A673 (cell line): Measurements from ENCODE around the gene AMOT. TPM values are rescaled to one million over a fixed set of nuclear protein-coding genes. Genes with fewer than 3 reads are reported as not detected.

Experiments
- BruUV-seq: library from RNA; stranded (reverse); fragments of 400-500 nt; replicated peaks from 2 replicates; lab custom pipeline; 2021; lab: Mats Ljungman, UMichigan
- CTCF ChIA-PET: fragments of 300-600 bp; sonication (Branson Sonifier 250); formaldehyde crosslinking; loops from one replicate; lab custom pipeline; 2022; ENCODE audit warnings: antibody characterized with exemption; lab: Charles Lee
- POLR2A ChIA-PET: fragments of 300-600 bp; sonication (Branson Sonifier 250); formaldehyde crosslinking; loops from one replicate; lab custom pipeline; 2022; ENCODE audit warnings: antibody characterized with exemption; ENCODE audit not compliant: low non-redundant PET; lab: Charles Lee
- DNase-seq: peaks from one replicate; pipeline ENCODE4 v3.0.0-alpha.2; 2015; ENCODE audit warnings: low spot score
- H3K27ac ChIP-seq: fragments of 200-600 bp; sonication (generic); 2 replicates; pipeline ENCODE4 v1.5.1; 2016; ENCODE audit warnings: mixed run types, low read depth, mild to moderate bottlenecking, mixed read lengths, antibody characterized with exemption, low read length; ENCODE audit not compliant: poor library complexity, severe bottlenecking
- H3K27me3 ChIP-seq: fragments of 200-600 bp; sonication (generic); replicated peaks from 2 replicates; pipeline ENCODE4 v1.6.1; 2017; ENCODE audit warnings: mixed run types, low read depth, mild to moderate bottlenecking, mixed read lengths, antibody characterized with exemption, low read length; ENCODE audit not compliant: insufficient read depth, poor library complexity
- H3K36me3 ChIP-seq: fragments of 200-600 bp; sonication (generic); 2 replicates; pipeline ENCODE4 v1.6.1; 2016; ENCODE audit warnings: mixed run types, mild to moderate bottlenecking, mixed read lengths, antibody characterized with exemption, low read length; ENCODE audit not compliant: insufficient read depth, poor library complexity, severe bottlenecking
- H3K4me1 ChIP-seq: fragments of 200-600 bp; sonication (generic); 2 replicates; pipeline ENCODE4 v1.6.1; 2017; ENCODE audit warnings: mixed run types, mild to moderate bottlenecking, mixed read lengths, antibody characterized with exemption, low read length; ENCODE audit not compliant: insufficient read depth, poor library complexity, severe bottlenecking
- H3K4me3 ChIP-seq: fragments of 200-600 bp; sonication (generic); 2 replicates; pipeline ENCODE4 v1.5.1; 2016; ENCODE audit warnings: low read depth, mixed run types, mild to moderate bottlenecking, mixed read lengths, low read length; ENCODE audit not compliant: poor library complexity, severe bottlenecking
- H3K9me3 ChIP-seq: fragments of 200-600 bp; sonication (generic); 2 replicates; pipeline ENCODE4 v1.6.1; 2016; ENCODE audit warnings: mixed run types, low read depth, mild to moderate bottlenecking, mixed read lengths, antibody characterized with exemption, low read length; ENCODE audit not compliant: poor library complexity, severe bottlenecking
- CTCF ChIP-seq: fragments of 300-800, 200-600 bp; sonication (generic); conservative IDR thresholded peaks from 2 replicates; pipeline ENCODE4 v1.5.1; 2017; ENCODE audit warnings: low read depth, mild to moderate bottlenecking, antibody characterized with exemption, low read length, moderate library complexity, mixed read lengths
- EZH2 ChIP-seq: fragments of 200-600 bp; sonication (generic); IDR thresholded peaks from 2 replicates; pipeline ENCODE4 v1.6.1; 2017; ENCODE audit warnings: borderline replicate concordance, low read depth, mild to moderate bottlenecking, mixed read lengths, antibody characterized with exemption, low read length; ENCODE audit not compliant: poor library complexity, severe bottlenecking
- intact Hi-C: fragments of 100-400 bp; cut with micrococcal nuclease; formaldehyde crosslinking; loops from one replicate; pipeline ENCODE4 v1.10.0; 2022; ENCODE audit not compliant: unreplicated experiment
- total RNA-seq: library from RNA; stranded (reverse); gene quantifications from 2 replicates; pipeline ENCODE4 v1.2.3, GENCODE V29; 2021

The AMOT gene
- total RNA-seq, 1 experiment from 2014 or later: 2.6 TPM

- TF ChIP-seq CTCF (no peak), EZH2 (no peak)
- no peak for DNase-seq
- CTCF ChIA-PET: no interaction called here
- H3K4me1 ChIP-seq: no peaks in the 10 kb centered on the region
- no TSS peak for BruUV-seq
- POLR2A ChIA-PET: no interaction called here
- no peak overlapping the region for H3K27ac ChIP-seq
- intact Hi-C loops: no loop called here
- no peaks in the 10 kb centered on the region for H3K9me3 ChIP-seq
- no peaks in the 10 kb centered on the region for H3K36me3 ChIP-seq
- H3K4me3 ChIP-seq: no peak overlapping the region
- peaks cover 2% of the 10 kb centered on the region for H3K27me3 ChIP-seq
These were observed 102.1 kb downstream of the AMOT start for GRCh38 chrX:112738347-112739033.

GRCh38 chrX:112736310-112736709 is 104.3 kb downstream of the AMOT start:
- ChIA-PET POLR2A (no interaction called here), CTCF (no interaction called here)
- BruUV-seq: no TSS peak
- H3K4me3 ChIP-seq: no peak overlapping the region
- TF ChIP-seq EZH2 (no peak), CTCF (no peak)
- intact Hi-C loops: no loop called here
- H3K27me3 ChIP-seq: peaks cover 2% of the 10 kb centered on the region
- no peak for DNase-seq
- H3K27ac ChIP-seq: no peak overlapping the region
- no peaks in the 10 kb centered on the region for H3K4me1 ChIP-seq
- H3K36me3 ChIP-seq: no peaks in the 10 kb centered on the region
- H3K9me3 ChIP-seq: no peaks in the 10 kb centered on the region

- no peaks in the 10 kb centered on the region for H3K4me1 ChIP-seq
- intact Hi-C loops: no loop called here
- no peak overlapping the region for H3K4me3 ChIP-seq
- TF ChIP-seq EZH2 (no peak), CTCF (no peak)
- ChIA-PET CTCF (no interaction called here), POLR2A (no interaction called here)
- no peak overlapping the region for H3K27ac ChIP-seq
- no peak for DNase-seq
- H3K27me3 ChIP-seq: no peaks in the 10 kb centered on the region
- no TSS peak for BruUV-seq
- no peaks in the 10 kb centered on the region for H3K36me3 ChIP-seq
- no peaks in the 10 kb centered on the region for H3K9me3 ChIP-seq
These were observed 105.5 kb downstream of the AMOT start for GRCh38 chrX:112735147-112735546.
